AG08396 (cell line): Measurements from ENCODE around the gene MARCHF7.
"Not testable (repeated sequence)": the region's sequence is repeated elsewhere in the genome, so short reads cannot be mapped to it uniquely, and the experiment has no call there.

ENCODE experiments used
- DNase-seq: peaks from one replicate; pipeline ENCODE4 v3.0.0; 2012; ENCODE audit warnings: low spot score, mixed read lengths

Gene MARCHF7

GRCh38 chr2:159712143-159712928 is at the start of gene MARCHF7:
Gene MARCHF7, plus strand, starts transcription at chr2:159712506. Its CDS starts 16,517 bp downstream, at chr2:159729023.
- peak; percentile 99 for DNase-seq

DNA sequence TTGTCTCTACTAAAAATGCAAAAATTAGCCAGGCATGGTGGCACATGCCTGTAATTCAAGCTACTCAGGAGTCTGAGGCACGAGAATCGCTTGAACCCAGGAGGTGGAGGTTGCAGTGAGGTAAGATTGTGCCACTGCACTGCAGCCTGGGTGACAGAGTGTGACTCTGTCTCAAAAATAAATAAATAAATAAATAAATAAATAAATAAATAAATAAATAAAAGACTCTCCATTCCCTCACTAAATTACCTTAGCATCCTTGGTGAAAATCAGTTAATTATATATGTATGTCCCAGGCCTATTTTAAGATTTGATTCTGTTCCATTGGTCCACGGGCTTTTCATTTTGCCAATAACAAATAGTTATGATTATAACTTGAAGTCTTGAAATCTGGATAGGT is 44.9 kb upstream of the MARCHF7 start:
- not testable (repeated sequence) for DNase-seq

GRCh38 chr2:159671047-159671446 is 41.3 kb upstream of the MARCHF7 start:
- DNase-seq = no peak

GRCh38 chr2:159677654-159678053 is 34.7 kb upstream of the MARCHF7 start:
- no peak for DNase-seq

DNA sequence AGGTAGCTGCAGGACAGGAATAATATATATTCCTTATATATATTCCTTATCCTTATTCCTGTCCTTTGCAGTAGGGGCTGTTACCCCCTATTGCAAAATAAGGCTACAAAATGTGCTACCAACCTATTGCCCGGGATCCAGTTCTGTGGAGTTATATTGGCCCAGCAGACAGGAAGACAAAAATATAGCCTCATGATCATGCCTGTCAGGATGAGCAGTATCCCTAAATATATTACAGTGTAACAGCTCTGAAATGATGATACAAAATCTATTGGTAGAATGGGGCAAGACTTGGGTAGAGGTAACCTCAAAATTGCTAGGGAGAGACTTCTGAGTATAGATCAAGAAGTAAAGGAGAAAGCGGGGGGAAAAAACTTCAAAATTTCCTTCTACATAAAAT is 31.6 kb upstream of the MARCHF7 start:
- DNase-seq = no peak

DNA sequence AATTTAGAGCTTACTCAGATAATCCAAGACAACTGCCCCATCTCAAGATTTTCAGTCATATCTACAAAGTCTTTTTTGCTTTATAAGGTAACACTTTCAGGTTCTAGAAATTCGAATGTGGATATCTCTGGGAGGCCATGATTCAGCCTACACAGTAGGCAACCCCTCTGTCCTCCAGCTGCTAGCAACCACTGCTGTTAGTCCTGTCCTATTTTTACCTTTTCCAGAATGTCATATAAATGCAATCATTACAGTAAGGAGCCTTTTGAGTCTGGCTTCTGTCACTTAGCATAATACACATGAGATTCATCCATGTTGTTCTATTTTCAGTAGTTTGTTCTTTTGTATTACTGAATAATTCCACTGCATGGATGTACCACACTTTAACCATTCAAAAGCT is 28.5 kb upstream of the MARCHF7 start:
- no peak for DNase-seq

DNA sequence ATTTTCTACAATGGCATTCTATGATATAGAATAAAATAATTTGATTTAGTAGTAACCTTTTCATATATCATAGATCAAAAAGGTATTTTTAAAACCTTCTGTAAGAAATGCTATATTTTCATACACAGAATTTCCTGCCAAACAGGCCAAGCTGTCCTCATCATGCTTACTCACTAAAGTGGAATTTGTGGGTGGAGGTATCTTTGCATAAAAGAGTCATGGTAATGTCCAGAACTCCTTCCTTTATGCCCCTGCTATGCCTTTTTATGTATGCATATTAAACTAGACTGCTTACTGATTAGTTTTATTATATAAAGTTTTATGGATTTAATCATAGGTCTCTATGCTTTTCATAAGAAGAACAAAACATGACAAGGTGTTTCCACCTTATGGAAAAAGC is 27.5 kb upstream of the MARCHF7 start:
- peak; percentile 39 for DNase-seq

DNA sequence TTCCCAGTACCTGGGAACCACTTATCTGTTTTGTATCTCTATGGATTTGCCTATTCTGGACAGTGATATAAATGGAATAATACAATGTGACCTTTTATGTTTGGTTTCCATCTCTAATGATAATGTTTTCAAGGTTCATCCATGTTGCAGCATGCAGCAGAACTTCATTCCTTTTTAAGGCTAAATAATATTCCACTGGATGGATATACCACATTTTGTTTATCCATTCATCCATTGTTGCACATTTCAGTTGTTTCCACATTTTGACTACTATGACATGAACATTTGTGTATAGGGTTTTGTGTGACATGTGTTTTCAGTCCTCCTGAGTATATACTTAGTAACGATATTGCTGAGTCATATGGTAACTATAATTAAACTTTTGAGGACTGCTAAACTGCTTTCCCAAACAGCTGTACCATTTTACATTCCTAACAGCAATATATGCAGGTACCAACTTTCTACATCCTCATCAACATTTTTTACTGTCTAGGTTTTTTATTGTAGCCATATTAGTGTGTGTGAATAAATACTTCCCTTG is 17.7 kb upstream of the MARCHF7 start:
- DNase-seq = no peak

DNA sequence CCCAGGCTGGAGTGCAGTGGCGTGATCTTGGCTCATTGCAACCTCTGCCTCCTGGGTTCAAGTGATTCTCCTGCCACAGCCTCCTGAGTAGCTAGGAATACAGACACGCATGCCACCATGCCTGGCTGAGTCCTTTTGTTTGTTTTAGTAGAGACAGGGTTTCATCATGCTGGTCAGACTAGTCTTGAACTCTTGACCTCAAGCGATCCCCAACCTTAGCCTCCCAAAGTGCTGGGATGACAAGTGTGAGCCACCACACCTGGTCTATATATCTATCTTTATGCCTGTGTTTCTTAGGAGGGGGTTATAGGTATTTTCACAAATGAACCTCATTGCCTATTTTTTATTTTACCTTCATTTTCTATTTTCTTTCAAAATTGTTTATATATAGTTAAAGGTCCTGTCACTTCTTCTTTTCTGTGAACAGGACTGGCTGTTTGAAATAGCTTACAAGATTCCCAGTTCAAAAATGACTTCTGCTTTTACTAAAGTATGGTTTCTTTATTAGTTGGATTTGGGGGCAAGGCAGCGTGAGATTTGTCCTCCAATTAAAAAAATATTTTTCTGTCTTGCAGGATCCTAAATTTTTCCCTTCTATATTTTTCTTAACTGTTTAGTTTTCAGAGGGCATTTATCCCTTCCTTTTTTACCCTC is 16.4 kb upstream of the MARCHF7 start:
- DNase-seq = no peak

DNA sequence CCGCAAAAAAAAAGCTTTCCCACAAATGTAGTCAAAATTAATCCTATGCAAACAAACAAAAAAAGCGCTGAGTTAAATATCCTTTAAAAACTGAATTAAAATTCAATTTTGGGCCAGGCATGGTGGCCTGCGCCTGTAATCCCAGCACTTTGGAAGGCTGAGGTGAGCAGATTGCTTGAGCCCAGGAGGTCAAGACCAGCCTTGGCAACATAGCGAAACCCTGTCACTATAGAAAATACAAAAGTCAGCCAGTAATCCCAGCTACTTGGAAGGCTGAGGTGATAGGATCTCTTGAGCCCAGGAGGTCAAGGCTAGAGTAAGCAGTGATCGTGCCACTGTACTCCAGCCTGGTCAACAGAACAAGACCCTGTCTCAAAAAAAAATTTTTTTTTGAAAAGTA is 8.8 kb upstream of the MARCHF7 start:
- no peak for DNase-seq

GRCh38 chr2:159706385-159706980 is 5.8 kb upstream of the MARCHF7 start:
- no peak for DNase-seq

- no peak for DNase-seq
Observed at GRCh38 chr2:159708066-159708760, 4.1 kb upstream of the MARCHF7 start.

- DNase-seq = peak; percentile 21
Observed at GRCh38 chr2:159710601-159711180, 1.6 kb upstream of the MARCHF7 start.

- no peak for DNase-seq
Observed at GRCh38 chr2:159711562-159712142, 654 bp upstream of the MARCHF7 start.

DNA sequence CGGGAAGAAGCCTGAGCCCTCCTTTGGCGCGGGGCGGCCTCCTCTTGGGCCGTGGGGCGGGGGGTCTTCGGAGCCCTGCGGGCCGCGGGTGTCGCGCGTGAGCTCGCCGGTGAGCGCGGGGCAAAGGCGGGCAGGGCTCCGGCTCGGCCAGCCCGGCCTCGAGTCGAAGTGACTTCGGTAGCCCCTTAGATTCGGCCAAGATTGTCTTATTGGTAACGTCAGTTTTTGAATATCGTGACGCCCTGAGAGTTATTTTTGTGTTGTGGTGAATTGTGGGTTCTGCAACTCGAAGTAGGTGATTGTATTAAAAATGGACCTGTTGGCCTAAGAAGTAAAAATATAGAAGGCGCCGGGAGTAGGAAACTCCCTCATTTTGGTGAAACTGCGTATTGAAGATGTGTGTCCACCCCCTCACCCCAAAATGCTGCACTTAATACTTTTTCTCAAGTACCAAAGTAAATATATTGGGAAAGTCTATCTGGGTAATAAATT is 669 bp downstream of the MARCHF7 start:
- peak; percentile 41 for DNase-seq

GRCh38 chr2:159713631-159714246 is 1.4 kb downstream of the MARCHF7 start:
- DNase-seq = peak; percentile 36

DNA sequence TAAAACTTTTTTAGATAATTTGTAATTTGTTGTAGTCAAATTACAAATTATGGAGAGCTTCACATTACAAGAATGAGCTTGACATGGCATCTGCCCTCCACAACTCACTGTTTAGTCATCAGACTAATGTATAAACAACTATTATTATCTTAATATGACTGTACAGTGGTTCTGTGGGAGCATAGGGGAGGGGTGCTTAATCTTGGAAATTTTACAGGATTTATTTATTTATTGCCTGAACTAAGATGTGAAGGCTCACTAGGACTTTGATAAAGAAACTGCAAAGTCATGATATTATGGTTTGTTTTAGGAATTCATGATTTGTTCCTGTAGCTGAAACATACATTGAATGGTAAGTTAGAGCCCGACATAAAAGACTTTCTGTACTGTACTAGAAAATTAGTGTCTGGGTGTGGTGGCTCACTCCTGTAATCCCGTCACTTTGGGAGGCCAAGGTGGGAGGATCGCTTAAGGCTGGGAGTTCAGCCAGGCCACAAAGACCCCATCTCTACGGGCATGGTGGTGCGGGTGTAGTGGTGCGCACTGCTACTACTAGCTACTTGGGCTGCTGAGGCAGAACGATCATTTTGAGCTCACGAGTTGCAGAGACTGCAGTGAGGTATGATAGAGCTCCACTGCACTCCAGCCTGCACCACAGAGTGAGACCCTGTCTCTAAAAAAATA is 2.1 kb downstream of the MARCHF7 start:
- peak; percentile 69 for DNase-seq

DNA sequence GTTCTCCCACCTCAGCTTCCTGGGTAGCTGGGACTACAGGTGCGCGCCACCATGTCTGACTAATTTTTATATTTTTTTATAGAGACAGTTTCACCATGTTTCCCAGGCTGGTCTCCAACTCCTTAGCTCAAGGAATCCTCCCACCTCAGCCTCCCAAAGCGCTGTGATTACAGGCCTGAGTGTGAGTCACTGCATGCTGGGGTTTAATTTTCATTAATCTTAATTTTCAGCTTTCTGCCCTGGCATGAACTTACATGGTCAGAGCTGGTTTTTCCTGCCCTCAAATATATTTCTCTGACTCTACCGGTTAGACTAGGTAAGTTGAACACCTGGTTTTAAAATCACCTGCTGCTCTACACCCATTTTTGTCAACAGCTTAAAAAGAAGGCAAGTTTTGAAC is 3.1 kb downstream of the MARCHF7 start:
- no peak for DNase-seq

- not testable (repeated sequence) for DNase-seq
Observed at GRCh38 chr2:159716409-159716808, 4.1 kb downstream of the MARCHF7 start.

GRCh38 chr2:159716857-159717256 is 4.6 kb downstream of the MARCHF7 start:
- no peak for DNase-seq
